Calu3 (cell line): ENCODE measurements around the gene OPN4. TPM values are rescaled to one million over a fixed set of nuclear protein-coding genes. Genes with fewer than 3 reads are reported as not detected.

Experiments
- BruUV-seq: library from RNA; stranded (reverse); fragments of 400-500 nt; replicated peaks from 2 replicates; lab custom pipeline; 2021; lab: Mats Ljungman, UMichigan
- CTCF ChIA-PET: fragments of 300-600 bp; sonication (Branson Sonifier 250); formaldehyde crosslinking; loops from one replicate; lab custom pipeline; 2022; ENCODE audit warnings: antibody characterized with exemption; lab: Charles Lee
- DNase-seq: peaks from one replicate; pipeline ENCODE4 v3.0.0; 2022
- H3K27ac Mint-ChIP-seq: one replicate; pipeline ENCODE4 v1.8.0; 2022; ENCODE audit warnings: mixed read lengths; ENCODE audit not compliant: unreplicated experiment
- H3K27me3 Mint-ChIP-seq: one replicate; pipeline ENCODE4 v1.8.0; 2022; ENCODE audit warnings: mixed read lengths; ENCODE audit not compliant: unreplicated experiment
- H3K36me3 Mint-ChIP-seq: one replicate; pipeline ENCODE4 v1.8.0; 2022; ENCODE audit warnings: mild to moderate bottlenecking, moderate library complexity, mixed read lengths; ENCODE audit not compliant: insufficient read depth, unreplicated experiment
- H3K4me1 Mint-ChIP-seq: one replicate; pipeline ENCODE4 v1.8.0; 2022; ENCODE audit warnings: mild to moderate bottlenecking, low read depth, mixed read lengths; ENCODE audit not compliant: unreplicated experiment
- H3K4me3 Mint-ChIP-seq: one replicate; pipeline ENCODE4 v1.8.0; 2022; ENCODE audit warnings: mild to moderate bottlenecking, low read depth, moderate library complexity, mixed read lengths; ENCODE audit not compliant: unreplicated experiment
- H3K9me3 Mint-ChIP-seq: one replicate; pipeline ENCODE4 v1.8.0; 2022; ENCODE audit warnings: low read depth, mixed read lengths; ENCODE audit not compliant: unreplicated experiment
- CTCF ChIP-seq: fragments of 200-600 bp; IDR thresholded peaks from one replicate; pipeline ENCODE4 v1.8.0; 2022; ENCODE audit warnings: antibody characterized with exemption; ENCODE audit not compliant: unreplicated experiment
- intact Hi-C: fragments of 100-400 bp; cut with micrococcal nuclease; formaldehyde crosslinking; loops from one replicate; pipeline ENCODE4 v1.10.0; 2022; ENCODE audit not compliant: unreplicated experiment
- total RNA-seq: library from RNA; stranded (reverse); gene quantifications from 2 replicates; pipeline ENCODE4 v1.2.3, GENCODE V29; 2022

OPN4 gene
- total RNA-seq, 1 experiment from 2014 or later: not detected

GRCh38 chr10:86705139-86705538 lies 50.8 kb downstream of the OPN4 start:
- intact Hi-C loops: no loop called here

GRCh38 chr10:86705905-86706304 lies 51.6 kb downstream of the OPN4 start:
- BruUV-seq: no TSS peak
- CTCF ChIA-PET: interaction anchor here (0.8 kb wide), 1 partner anchor 1983 kb away, joined by 8 read pairs; no protein-coding TSS in a partner anchor
- intact Hi-C loops: no loop called here

More at GRCh38 chr10:86705139-86705538, 50.8 kb downstream of the OPN4 start:
- Mint-ChIP-seq H3K27me3 (no peaks in the 10 kb centered on the region), H3K4me3 (no peak overlapping the region), H3K36me3 (no peaks in the 10 kb centered on the region), H3K4me1 (no peaks in the 10 kb centered on the region), H3K9me3 (no peaks in the 10 kb centered on the region), H3K27ac (no peak overlapping the region)
- no peak for TF ChIP-seq CTCF
- no TSS peak for BruUV-seq
- no peak for DNase-seq
- CTCF ChIA-PET: interaction anchor here (0.8 kb wide), 1 partner anchor 1984 kb away, joined by 8 read pairs; no protein-coding TSS in a partner anchor

GRCh38 chr10:86706401-86706841 lies 52.1 kb downstream of the OPN4 start:
- Mint-ChIP-seq H3K36me3 (peaks cover 6% of the 10 kb centered on the region), H3K9me3 (no peaks in the 10 kb centered on the region), H3K4me1 (no peaks in the 10 kb centered on the region), H3K27ac (no peak overlapping the region), H3K4me3 (no peak overlapping the region), H3K27me3 (no peaks in the 10 kb centered on the region)
- CTCF ChIA-PET: no interaction called here
- intact Hi-C loops: no loop called here
- no peak for TF ChIP-seq CTCF
- DNase-seq: no peak
- no TSS peak for BruUV-seq

More at GRCh38 chr10:86705905-86706304, 51.6 kb downstream of the OPN4 start:
- no peak overlapping the region for H3K4me3 Mint-ChIP-seq
- no peak for TF ChIP-seq CTCF
- no peaks in the 10 kb centered on the region for H3K9me3 Mint-ChIP-seq
- no peak overlapping the region for H3K27ac Mint-ChIP-seq
- H3K4me1 Mint-ChIP-seq: no peaks in the 10 kb centered on the region
- H3K27me3 Mint-ChIP-seq: no peaks in the 10 kb centered on the region
- H3K36me3 Mint-ChIP-seq: peaks cover under 1% of the 10 kb centered on the region
- DNase-seq: no peak

- DNase-seq: no peak
- no TSS peak for BruUV-seq
- CTCF ChIA-PET: no interaction called here
- Mint-ChIP-seq H3K9me3 (no peaks in the 10 kb centered on the region), H3K4me1 (no peaks in the 10 kb centered on the region), H3K27me3 (no peaks in the 10 kb centered on the region), H3K36me3 (peaks cover 8% of the 10 kb centered on the region), H3K4me3 (no peak overlapping the region), H3K27ac (no peak overlapping the region)
- TF ChIP-seq CTCF: no peak
- intact Hi-C loops: no loop called here
These were observed 52.6 kb downstream of the OPN4 start for GRCh38 chr10:86706977-86707376.
